GM23248 (cell line): ENCODE data around the gene IQSEC3. TPM values are rescaled to one million over a fixed set of nuclear protein-coding genes. Genes with fewer than 3 reads are reported as not detected.

Source experiments
- DNase-seq: peaks from one replicate; pipeline ENCODE4 v3.0.0-alpha.2; 2015
- H2AFZ ChIP-seq: fragments of 200-600 bp; sonication (generic); 2 replicates; pipeline ENCODE4 v1.6.1; 2016; ENCODE audit warnings: antibody characterized with exemption
- H3F3A ChIP-seq: fragments of 200-600 bp; sonication (generic); 2 replicates; pipeline ENCODE4 v1.6.1; 2016; ENCODE audit warnings: mild to moderate bottlenecking, antibody characterized with exemption, mixed run types; ENCODE audit not compliant: insufficient read depth
- H3K27ac ChIP-seq: fragments of 200-600 bp; sonication (generic); 2 replicates; pipeline ENCODE4 v1.5.1; 2016; ENCODE audit warnings: mild to moderate bottlenecking
- H3K27me3 ChIP-seq: fragments of 200-600 bp; sonication (generic); replicated peaks from 2 replicates; pipeline ENCODE4 v1.6.1; 2016; ENCODE audit warnings: mild to moderate bottlenecking; ENCODE audit not compliant: insufficient read depth
- H3K36me3 ChIP-seq: fragments of 200-600 bp; sonication (generic); 2 replicates; pipeline ENCODE4 v1.6.1; 2016; ENCODE audit warnings: low read depth, mild to moderate bottlenecking
- H3K4me1 ChIP-seq: fragments of 200-600 bp; sonication (generic); 2 replicates; pipeline ENCODE4 v1.6.1; 2016; ENCODE audit warnings: mild to moderate bottlenecking; ENCODE audit not compliant: insufficient read depth
- H3K4me2 ChIP-seq: fragments of 200-600 bp; sonication (generic); one replicate; pipeline ENCODE4 v1.6.1; 2016; ENCODE audit warnings: mild to moderate bottlenecking; ENCODE audit not compliant: unreplicated experiment
- H3K4me3 ChIP-seq: fragments of 200-600 bp; sonication (generic); 2 replicates; pipeline ENCODE4 v1.5.1; 2016; ENCODE audit warnings: mild to moderate bottlenecking
- H3K79me2 ChIP-seq: fragments of 200-600 bp; sonication (generic); 2 replicates; pipeline ENCODE4 v1.6.1; 2016; ENCODE audit warnings: mild to moderate bottlenecking; ENCODE audit not compliant: insufficient read depth
- H3K9ac ChIP-seq: fragments of 200-600 bp; sonication (generic); 2 replicates; pipeline ENCODE4 v1.6.1; 2016; ENCODE audit warnings: mild to moderate bottlenecking
- H3K9me2 ChIP-seq: fragments of 200-600 bp; sonication (generic); 2 replicates; pipeline ENCODE4 v1.6.1; 2016; ENCODE audit warnings: mixed run types, mild to moderate bottlenecking, moderate library complexity; ENCODE audit not compliant: insufficient read depth
- H3K9me3 ChIP-seq: fragments of 200-600 bp; sonication (generic); one replicate; pipeline ENCODE4 v1.6.1; 2017; ENCODE audit warnings: low read depth
- H4K20me1 ChIP-seq: fragments of 200-600 bp; sonication (generic); 2 replicates; pipeline ENCODE4 v1.6.0; 2016; ENCODE audit not compliant: insufficient read depth
- EZH2 ChIP-seq: fragments of 200-600 bp; sonication (generic); IDR thresholded peaks from 2 replicates; pipeline ENCODE4 v1.6.1; 2018; ENCODE audit warnings: antibody characterized with exemption, mild to moderate bottlenecking; ENCODE audit not compliant: insufficient read depth, poor library complexity, severe bottlenecking
- EZH2phosphoT487 ChIP-seq: fragments of 200-600 bp; sonication (generic); IDR thresholded peaks from 2 replicates; pipeline ENCODE4 v1.6.1; 2018; ENCODE audit warnings: antibody characterized with exemption, moderate library complexity, mild to moderate bottlenecking, low read depth; ENCODE audit not compliant: insufficient read depth
- WGBS, 2 experiments: methylation state at CpG; one replicate each; pipeline ENCODE4 v1.1.6; 2015 to 2017; ENCODE audit warnings: low lambda C conversion rate in 2 of 2, low coverage in 1 of 2; ENCODE audit errors: missing lambda C conversion rate in 2 of 2; 5-methylcytosine and 5-hydroxymethylcytosine counted together
- in situ Hi-C: fragments of 300-500 bp; cut with MboI; formaldehyde crosslinking; loops from 2 replicates; pipeline ENCODE4 v1.15.0; 2020
- polyA plus RNA-seq: library from polyadenylated mRNA; unstranded; fragments of >200 nt; fragmentation: Nextera tagmentation; extraction: Ambion mirVana; gene quantifications from 2 replicates; pipeline ENCODE4 v1.2.1, GENCODE V29; 2016
- total RNA-seq: library from RNA; depleted of rRNA; stranded (reverse); fragments of >200 nt; shearing (Covaris generic); gene quantifications from 2 replicates; pipeline ENCODE4 v1.2.3, GENCODE V29; 2014

Gene IQSEC3
- total and polyA plus RNA-seq, 2 experiments from 2014 or later, result not detected

GRCh38 chr12:105696-106095, 39.1 kb downstream of the IQSEC3 start:
- H3K27me3 ChIP-seq, result peaks cover 28% of the 10 kb centered on the region
- H3K79me2 ChIP-seq, result no peaks in the 10 kb centered on the region
- H3K9me3 ChIP-seq, result no peaks in the 10 kb centered on the region
- no peaks in the 10 kb centered on the region for H3K9me2 ChIP-seq
- TF ChIP-seq EZH2 (no peak), EZH2phosphoT487 (no peak)
- H3F3A ChIP-seq, result no peaks in the 10 kb centered on the region
- H3K36me3 ChIP-seq, result no peaks in the 10 kb centered on the region
- H2AFZ ChIP-seq, result no peak overlapping the region
- DNase-seq, result no peak
- no peak overlapping the region for H3K4me3 ChIP-seq
- H3K4me1 ChIP-seq, result no peaks in the 10 kb centered on the region
- H3K9ac ChIP-seq, result no peak overlapping the region
- no peak overlapping the region for H3K4me2 ChIP-seq
- no peak overlapping the region for H3K27ac ChIP-seq
- in situ Hi-C loops, result no loop called here
- no peaks in the 10 kb centered on the region for H4K20me1 ChIP-seq
- WGBS, 2 experiments, result 57 to 64% methylated on average over 4 of the region's 4 CpGs

- in situ Hi-C loops, result no loop called here
- Histone ChIP-seq H3K9ac (no peak overlapping the region), H3K27ac (no peak overlapping the region)
Measured at GRCh38 chr12:106118-106591, 39.6 kb downstream of the IQSEC3 start.

GRCh38 chr12:108594-108993, 42.0 kb downstream of the IQSEC3 start:
- H4K20me1 ChIP-seq, result no peaks in the 10 kb centered on the region
- TF ChIP-seq EZH2phosphoT487, result no peak
- TF ChIP-seq EZH2, result no peak
- no peak overlapping the region for H3K9ac ChIP-seq
- 34 to 35% methylated on average over 9 of the region's 9 CpGs for WGBS, 2 experiments
- in situ Hi-C loops, result no loop called here
- H3K79me2 ChIP-seq, result no peaks in the 10 kb centered on the region
- H3K27ac ChIP-seq, result no peak overlapping the region
- H3K36me3 ChIP-seq, result no peaks in the 10 kb centered on the region
- no peak for DNase-seq
- H3F3A ChIP-seq, result no peaks in the 10 kb centered on the region
- H3K9me2 ChIP-seq, result no peaks in the 10 kb centered on the region
- peaks cover 36% of the 10 kb centered on the region for H3K27me3 ChIP-seq
- no peak overlapping the region for H3K4me2 ChIP-seq
- H3K4me1 ChIP-seq, result no peaks in the 10 kb centered on the region
- H3K4me3 ChIP-seq, result no peak overlapping the region
- H3K9me3 ChIP-seq, result no peaks in the 10 kb centered on the region
- no peak overlapping the region for H2AFZ ChIP-seq

More at GRCh38 chr12:106118-106591, 39.6 kb downstream of the IQSEC3 start:
- WGBS, 2 experiments, result 68 to 71% methylated on average over 5 of the region's 5 CpGs
- no peaks in the 10 kb centered on the region for H3K4me1 ChIP-seq
- DNase-seq, result peak; percentile 7
- no peaks in the 10 kb centered on the region for H4K20me1 ChIP-seq
- no peak for TF ChIP-seq EZH2phosphoT487
- no peak for TF ChIP-seq EZH2
- H3K79me2 ChIP-seq, result no peaks in the 10 kb centered on the region
- no peak overlapping the region for H3K4me3 ChIP-seq
- H3K36me3 ChIP-seq, result no peaks in the 10 kb centered on the region
- peaks cover 31% of the 10 kb centered on the region for H3K27me3 ChIP-seq
- H3F3A ChIP-seq, result no peaks in the 10 kb centered on the region
- H3K9me3 ChIP-seq, result no peaks in the 10 kb centered on the region
- H3K9me2 ChIP-seq, result no peaks in the 10 kb centered on the region
- no peak overlapping the region for H2AFZ ChIP-seq
- no peak overlapping the region for H3K4me2 ChIP-seq

DNA sequence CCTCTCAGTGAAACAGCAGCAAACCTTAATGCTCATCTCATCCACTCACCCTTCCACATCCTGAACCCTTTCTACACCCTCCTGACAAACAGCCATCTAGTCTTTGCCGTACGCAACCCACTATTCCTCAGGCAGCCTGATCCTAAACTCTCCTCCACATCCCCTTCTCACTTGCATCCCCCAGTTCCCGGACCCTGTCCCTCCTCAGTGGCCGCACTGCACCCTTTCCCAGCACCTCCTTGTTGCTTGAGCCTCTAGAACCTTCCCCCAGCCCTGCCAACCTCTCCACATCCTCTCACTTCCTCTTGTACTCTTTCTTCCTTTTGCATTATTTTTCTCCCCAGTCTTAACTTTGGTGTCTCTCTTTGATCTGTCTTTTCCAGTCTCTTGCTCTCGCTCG, 42.9 kb downstream of the IQSEC3 start:
- TF ChIP-seq EZH2phosphoT487 (no peak), EZH2 (no peak)
- Histone ChIP-seq H2AFZ (no peak overlapping the region), H3K4me1 (no peaks in the 10 kb centered on the region), H3K36me3 (no peaks in the 10 kb centered on the region), H3K9ac (no peak overlapping the region), H3K9me3 (no peaks in the 10 kb centered on the region), H3K4me2 (no peak overlapping the region), H3K27ac (no peak overlapping the region), H3F3A (no peaks in the 10 kb centered on the region), H3K79me2 (no peaks in the 10 kb centered on the region), H3K9me2 (no peaks in the 10 kb centered on the region), H4K20me1 (no peaks in the 10 kb centered on the region), H3K27me3 (peaks cover 30% of the 10 kb centered on the region), H3K4me3 (no peak overlapping the region)
- no peak for DNase-seq
- in situ Hi-C loops, result no loop called here
- WGBS, 2 experiments, result 44 to 51% methylated on average over 6 of the region's 6 CpGs

GRCh38 chr12:109872-110271, 43.3 kb downstream of the IQSEC3 start:
- H3K9ac ChIP-seq, result no peak overlapping the region
- H3F3A ChIP-seq, result no peaks in the 10 kb centered on the region
- no peak for DNase-seq
- no peak overlapping the region for H3K4me3 ChIP-seq
- H3K4me2 ChIP-seq, result no peak overlapping the region
- H3K79me2 ChIP-seq, result no peaks in the 10 kb centered on the region
- TF ChIP-seq EZH2phosphoT487 (no peak), EZH2 (no peak)
- no peaks in the 10 kb centered on the region for H3K4me1 ChIP-seq
- no peak overlapping the region for H3K27ac ChIP-seq
- no peak overlapping the region for H2AFZ ChIP-seq
- H3K36me3 ChIP-seq, result no peaks in the 10 kb centered on the region
- H4K20me1 ChIP-seq, result no peaks in the 10 kb centered on the region
- no peaks in the 10 kb centered on the region for H3K9me3 ChIP-seq
- H3K27me3 ChIP-seq, result peaks cover 28% of the 10 kb centered on the region
- in situ Hi-C loops, result no loop called here
- 39 to 40% methylated on average over 3 of the region's 3 CpGs for WGBS, 2 experiments
- H3K9me2 ChIP-seq, result no peaks in the 10 kb centered on the region
